GM12878 (cell line): Measurements from ENCODE around the gene PELI2.

ENCODE experiments used
- CUX1 ChIP-seq: IDR thresholded peaks from 2 replicates; pipeline ENCODE4 v1.6.1; 2012; ENCODE audit warnings: improper control_type of control experiment, low read depth, low read length; ENCODE audit not compliant: insufficient replicate concordance
- EGR1 ChIP-seq, 2 experiments: IDR thresholded peaks; 1 replicate in 1 of 2; 2 replicates in 1 of 2; pipeline ENCODE4 v1.6.1; 2011 to 2012; ENCODE audit warnings: low read depth in 2 of 2, low read length in 2 of 2, borderline replicate concordance in 1 of 2, mild to moderate bottlenecking in 1 of 2, moderate library complexity in 1 of 2
- MYB ChIP-seq: fragments of 150-350 bp; IDR thresholded peaks from 2 replicates; pipeline ENCODE4 v1.6.1; 2014; ENCODE audit warnings: mild to moderate bottlenecking, low read depth, low read length, borderline replicate concordance
- NFYB ChIP-seq: IDR thresholded peaks from 2 replicates; pipeline ENCODE4 v1.6.1; 2011; ENCODE audit warnings: low read depth, mild to moderate bottlenecking, low read length, improper control_type of control experiment, moderate library complexity; ENCODE audit not compliant: insufficient read depth
- POLR2A ChIP-seq: IDR thresholded peaks from 2 replicates; pipeline ENCODE4 v1.6.1; 2011; ENCODE audit warnings: low read depth, mild to moderate bottlenecking, low read length
- POLR2AphosphoS5 ChIP-seq: IDR thresholded peaks from 2 replicates; pipeline ENCODE4 v1.6.1; 2011; ENCODE audit warnings: mild to moderate bottlenecking, low read length, inconsistent platforms
- SIN3A ChIP-seq: IDR thresholded peaks from 2 replicates; pipeline ENCODE4 v1.6.1; 2012; ENCODE audit warnings: low read depth, low read length, improper control_type of control experiment
- SIX5 ChIP-seq: IDR thresholded peaks from 2 replicates; pipeline ENCODE4 v1.6.1; 2011; ENCODE audit warnings: mild to moderate bottlenecking, low read depth, low read length, moderate library complexity; ENCODE audit not compliant: severe bottlenecking
- TAF1 ChIP-seq: IDR thresholded peaks from 2 replicates; pipeline ENCODE4 v1.6.1; 2011; ENCODE audit warnings: mild to moderate bottlenecking, low read depth, low read length, borderline replicate concordance
- USF1 ChIP-seq: IDR thresholded peaks from 2 replicates; pipeline ENCODE4 v1.6.1; 2011; ENCODE audit warnings: borderline replicate concordance, low read depth, mild to moderate bottlenecking, moderate library complexity, mixed read lengths, low read length; ENCODE audit not compliant: insufficient read depth; ENCODE audit errors: extremely low read length
- USF2 ChIP-seq: IDR thresholded peaks from 2 replicates; pipeline ENCODE4 v1.6.1; 2011; ENCODE audit warnings: low read depth, low read length, improper control_type of control experiment, borderline replicate concordance
- YY1 ChIP-seq: IDR thresholded peaks from 2 replicates; pipeline ENCODE4 v1.6.1; 2011; ENCODE audit warnings: low read depth, mild to moderate bottlenecking, low read length
- ZNF687 ChIP-seq: fragments of 450-650 bp; IDR thresholded peaks from 2 replicates; pipeline ENCODE4 v1.6.1; 2017; ENCODE audit warnings: mild to moderate bottlenecking, moderate library complexity

GRCh38 chr14:56310643-56311042 is 192.4 kb downstream of the PELI2 start:
- TF ChIP-seq NFYB (no peak), TAF1 (no peak), USF1 (no peak), POLR2AphosphoS5 (no peak), ZNF687 (no peak), SIN3A (no peak), YY1 (no peak), USF2 (no peak), POLR2A (no peak), CUX1 (no peak), EGR1 (IDR thresholded peaks at IDR 0.05; ENCODE audit: borderline replicate concordance in 1 of 2, low read depth in 2 of 2, low read length in 2 of 2) (no peak), SIX5 (no peak), MYB (no peak)
